ENCODE measurements around the gene NONO. TPM values are rescaled to one million over a fixed set of nuclear protein-coding genes. Genes with fewer than 3 reads are reported as not detected.
A peak's percentile ranks its signal among the peaks of the same experiment; 100 is the strongest.

Gene NONO
- total RNA-seq, 1 experiment from 2014 or later: 292 TPM

GRCh38 chrX:71239781-71240180 lies 43.7 kb upstream of the NONO start:
- ChIA-PET POLR2A (no interaction called here), CTCF (interaction anchor here (0.6 kb wide), 1 partner anchor 1250 kb away, joined by 3 read pairs; no protein-coding TSS in a partner anchor)
- Mint-ChIP-seq H3K9me3 (ENCODE audit: unreplicated experiment) (no peaks in the 10 kb centered on the region), H3K4me3 (ENCODE audit: unreplicated experiment) (no peak overlapping the region), H3K27me3 (ENCODE audit: insufficient read depth, unreplicated experiment) (peaks cover 50% of the 10 kb centered on the region), H3K4me1 (ENCODE audit: insufficient read depth, unreplicated experiment) (no peaks in the 10 kb centered on the region), H3K27ac (ENCODE audit: low read depth, unreplicated experiment) (no peak overlapping the region), H3K36me3 (ENCODE audit: insufficient read depth, unreplicated experiment) (peaks cover 7% of the 10 kb centered on the region)
- intact Hi-C loops (cut with micrococcal nuclease): no loop called here
- BruUV-seq (replicated peaks): TSS peak; percentile 19
- no peak for DNase-seq (ENCODE audit: unreplicated experiment)
- TF ChIP-seq CTCF (IDR thresholded peaks at IDR 0.05; ENCODE audit: unreplicated experiment): no peak

- ChIA-PET POLR2A (no interaction called here), CTCF (no interaction called here)
- BruUV-seq (replicated peaks): no TSS peak
- no peak for DNase-seq (ENCODE audit: unreplicated experiment)
- no peak overlapping the region for H3K4me3 Mint-ChIP-seq (ENCODE audit: unreplicated experiment)
- peaks cover 40% of the 10 kb centered on the region for H3K27me3 Mint-ChIP-seq (ENCODE audit: insufficient read depth, unreplicated experiment)
- H3K4me1 Mint-ChIP-seq (ENCODE audit: insufficient read depth, unreplicated experiment): no peaks in the 10 kb centered on the region
- peaks cover 22% of the 10 kb centered on the region for H3K36me3 Mint-ChIP-seq (ENCODE audit: insufficient read depth, unreplicated experiment)
- intact Hi-C loops (cut with micrococcal nuclease): no loop called here
- H3K9me3 Mint-ChIP-seq (ENCODE audit: unreplicated experiment): no peaks in the 10 kb centered on the region
- H3K27ac Mint-ChIP-seq (ENCODE audit: low read depth, unreplicated experiment): no peak overlapping the region
- TF ChIP-seq CTCF (IDR thresholded peaks at IDR 0.05; ENCODE audit: unreplicated experiment): no peak
Measured at GRCh38 chrX:71241301-71241700, 42.1 kb upstream of the NONO start.

DNA sequence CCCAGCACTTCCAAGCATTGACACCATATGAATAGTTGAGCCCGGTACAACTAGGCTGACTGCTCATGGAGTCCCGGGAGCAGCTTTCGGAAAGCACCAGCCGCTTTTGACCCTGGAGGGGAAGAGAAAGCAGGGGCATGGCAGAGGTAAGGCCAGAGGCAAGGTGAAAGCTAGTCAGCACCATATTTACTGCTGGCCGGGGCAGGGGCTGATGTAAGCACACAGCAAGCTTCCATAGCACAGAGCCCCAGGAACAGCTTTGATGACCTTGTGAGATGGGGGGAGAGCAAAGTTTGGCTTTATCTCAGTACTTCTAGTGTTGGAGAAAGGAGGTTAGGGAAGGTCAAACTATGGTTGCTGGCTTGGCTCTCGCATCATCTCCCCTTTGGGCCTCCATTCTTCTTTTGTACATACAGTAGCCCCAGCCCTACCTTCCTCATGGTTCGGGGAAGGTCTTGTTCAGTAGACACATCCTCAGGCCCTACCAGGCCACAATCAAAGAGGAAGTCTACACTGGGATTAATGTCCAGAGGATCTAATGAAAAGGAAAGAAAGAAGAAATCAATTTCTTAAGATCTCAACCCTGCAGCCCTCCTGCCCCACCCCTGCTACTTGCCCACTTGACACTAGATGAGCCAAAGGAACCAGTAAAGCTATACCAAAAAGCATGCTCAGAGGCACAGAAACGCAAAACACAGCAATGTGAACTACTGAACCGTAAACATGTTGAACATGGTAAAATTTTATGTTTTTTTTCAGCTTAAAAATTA lies 38.9 kb upstream of the NONO start:
- H3K4me3 Mint-ChIP-seq (ENCODE audit: unreplicated experiment): no peak overlapping the region
- no peaks in the 10 kb centered on the region for H3K9me3 Mint-ChIP-seq (ENCODE audit: unreplicated experiment)
- POLR2A ChIA-PET: no interaction called here
- H3K27me3 Mint-ChIP-seq (ENCODE audit: insufficient read depth, unreplicated experiment): peaks cover 47% of the 10 kb centered on the region
- no peaks in the 10 kb centered on the region for H3K4me1 Mint-ChIP-seq (ENCODE audit: insufficient read depth, unreplicated experiment)
- intact Hi-C loops (cut with micrococcal nuclease): no loop called here
- H3K27ac Mint-ChIP-seq (ENCODE audit: low read depth, unreplicated experiment): no peak overlapping the region
- CTCF ChIA-PET: interaction anchor here (0.5 kb wide), 1 partner anchor 69 kb away, joined by 4 read pairs; no protein-coding TSS in a partner anchor
- no peak for TF ChIP-seq CTCF (IDR thresholded peaks at IDR 0.05; ENCODE audit: unreplicated experiment)
- no TSS peak for BruUV-seq (replicated peaks)
- H3K36me3 Mint-ChIP-seq (ENCODE audit: insufficient read depth, unreplicated experiment): peaks cover 35% of the 10 kb centered on the region
- DNase-seq (ENCODE audit: unreplicated experiment): no peak

- no TSS peak for BruUV-seq (replicated peaks)
- intact Hi-C loops (cut with micrococcal nuclease): no loop called here
- ChIA-PET POLR2A (no interaction called here), CTCF (no interaction called here)
- Mint-ChIP-seq H3K27me3 (ENCODE audit: insufficient read depth, unreplicated experiment) (peaks cover 41% of the 10 kb centered on the region), H3K9me3 (ENCODE audit: unreplicated experiment) (no peaks in the 10 kb centered on the region), H3K36me3 (ENCODE audit: insufficient read depth, unreplicated experiment) (peaks cover 38% of the 10 kb centered on the region), H3K4me1 (ENCODE audit: insufficient read depth, unreplicated experiment) (no peaks in the 10 kb centered on the region), H3K4me3 (ENCODE audit: unreplicated experiment) (no peak overlapping the region), H3K27ac (ENCODE audit: low read depth, unreplicated experiment) (no peak overlapping the region)
- no peak for DNase-seq (ENCODE audit: unreplicated experiment)
- TF ChIP-seq CTCF (IDR thresholded peaks at IDR 0.05; ENCODE audit: unreplicated experiment): no peak
Measured at GRCh38 chrX:71245159-71245558, 38.3 kb upstream of the NONO start.

Data from MCF 10A (cell line).